GM19463 (cell line): ENCODE measurements around the gene UNC13C.

Experiments
- ATAC-seq: cut with Tn5 transposase; IDR thresholded peaks from one replicate; pipeline ENCODE4 v1.9.1; 2021; ENCODE audit warnings: mild to moderate bottlenecking, moderate library complexity; ENCODE audit not compliant: unreplicated experiment

Gene UNC13C

DNA sequence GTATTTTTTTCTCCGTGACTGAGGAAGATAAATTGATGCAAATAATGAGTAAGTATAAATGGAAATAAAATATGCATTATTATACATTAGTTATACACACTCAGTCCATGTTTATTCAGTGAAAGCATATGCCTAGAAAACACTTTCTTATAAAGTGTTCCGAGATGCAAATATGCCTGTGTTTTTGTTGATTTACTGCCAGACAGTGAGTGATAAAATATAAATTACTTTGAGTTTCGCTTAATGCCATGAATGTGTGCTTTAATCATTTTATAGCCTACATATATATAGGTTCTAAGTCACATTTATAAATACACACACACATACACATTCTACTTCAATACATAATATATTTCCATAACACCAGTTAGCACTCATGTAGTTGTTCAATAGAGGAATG lies 569.2 kb downstream of the UNC13C start:
- ATAC-seq, result no peak

DNA sequence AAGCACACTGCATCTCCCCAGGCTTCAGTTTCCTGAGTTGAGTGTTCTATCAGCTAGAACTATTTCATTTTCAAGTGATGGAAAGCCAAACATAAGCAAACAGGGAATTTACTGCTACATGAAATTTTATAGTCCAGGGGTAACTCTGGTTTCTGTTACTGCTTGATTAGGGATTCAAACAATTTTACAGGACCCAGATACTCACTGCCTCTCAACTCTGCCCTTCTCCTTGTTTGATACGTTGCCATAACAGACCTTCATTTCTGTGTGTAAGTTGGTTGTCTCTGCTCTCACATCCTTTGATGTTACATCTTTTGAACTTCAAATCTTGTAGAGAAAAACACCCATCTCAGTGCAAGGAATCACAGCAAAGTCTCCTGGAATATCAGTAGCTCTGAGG lies 572.7 kb downstream of the UNC13C start:
- ATAC-seq, result no peak

DNA sequence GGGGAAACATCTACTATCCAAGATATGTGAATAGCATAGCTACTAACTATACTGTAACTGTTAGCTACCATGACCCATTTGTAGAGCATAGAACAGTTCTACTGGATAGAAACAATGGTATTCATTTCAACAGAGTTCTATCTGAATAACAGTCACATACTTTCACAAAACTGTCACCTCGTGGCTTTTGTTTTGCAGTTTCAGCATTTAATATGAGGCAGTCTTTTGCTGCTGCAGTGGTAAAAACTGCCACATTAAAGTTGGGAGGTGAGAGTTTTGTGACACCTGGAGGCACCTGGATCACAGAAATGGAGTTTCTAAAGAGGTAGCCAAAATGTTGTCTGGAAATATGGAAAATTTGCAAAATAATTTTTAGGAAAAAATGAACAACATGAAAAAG lies 578.0 kb downstream of the UNC13C start:
- no peak for ATAC-seq

DNA sequence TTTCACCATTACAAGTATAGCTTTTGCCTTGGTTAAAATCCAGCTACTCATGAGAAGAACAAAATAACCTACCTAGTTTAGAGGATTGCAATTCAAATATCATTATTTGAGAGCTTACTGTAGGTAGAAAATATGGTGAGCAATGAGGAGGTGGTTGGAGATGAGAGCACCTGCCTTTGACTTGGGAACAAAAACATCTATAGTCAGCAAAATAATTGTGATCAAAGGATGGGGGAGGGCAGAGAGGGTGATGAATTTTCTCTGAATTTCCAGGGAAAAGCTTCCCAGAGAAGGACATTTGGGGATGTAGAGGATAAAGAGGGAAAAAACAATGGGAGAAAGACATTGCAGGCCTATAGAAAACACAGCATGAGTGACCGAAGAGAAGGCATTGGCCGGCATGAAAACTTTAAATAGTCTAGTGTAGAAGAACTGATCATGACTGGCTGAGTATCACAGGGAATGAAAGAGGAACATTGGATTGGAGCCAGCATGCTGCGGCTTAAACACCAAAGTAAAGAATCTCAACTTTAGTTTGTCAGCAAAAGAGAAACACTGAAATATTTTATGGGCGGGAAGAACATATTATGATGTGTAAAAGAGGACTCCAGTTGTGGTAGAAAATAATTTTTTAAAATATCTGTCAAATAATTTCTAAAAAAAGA lies 581.3 kb downstream of the UNC13C start:
- ATAC-seq, result no peak

DNA sequence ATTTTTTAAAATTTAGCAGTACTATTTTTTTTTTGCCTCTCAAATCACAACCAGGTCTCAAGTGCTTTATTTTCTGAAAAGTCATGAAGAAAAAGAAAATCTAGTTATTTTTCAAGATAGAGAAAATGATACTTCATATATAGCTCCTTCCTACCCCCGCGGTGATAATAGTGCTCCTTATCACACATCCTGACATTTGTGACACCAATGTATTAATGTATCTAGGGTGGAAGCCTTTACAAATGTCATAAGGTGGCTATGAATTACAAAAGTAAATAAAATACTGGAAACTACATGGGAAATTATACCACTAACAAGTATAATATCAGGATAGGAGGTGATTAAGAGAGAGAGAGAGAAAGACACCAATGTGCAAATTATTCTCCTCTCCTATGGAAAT lies 582.2 kb downstream of the UNC13C start:
- ATAC-seq, result no peak

DNA sequence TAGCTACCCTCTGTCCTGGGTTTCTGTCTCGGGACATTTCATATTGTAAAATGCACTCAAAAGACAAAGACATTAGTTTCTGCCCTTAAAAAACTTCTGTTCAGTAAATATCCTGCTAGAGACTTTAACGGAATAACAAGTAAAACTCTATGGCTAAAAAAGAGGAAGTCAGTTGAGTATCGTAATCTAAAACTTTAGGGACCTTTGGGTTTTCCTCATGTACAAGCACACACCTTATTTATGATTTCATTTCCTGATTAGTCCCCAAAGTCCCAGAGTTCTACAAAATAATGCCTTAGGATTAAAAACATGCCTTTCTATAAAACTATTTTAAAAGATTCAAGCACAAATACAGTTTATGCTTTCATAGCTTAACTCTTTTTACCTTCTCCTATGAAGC lies 585.9 kb downstream of the UNC13C start:
- no peak for ATAC-seq

DNA sequence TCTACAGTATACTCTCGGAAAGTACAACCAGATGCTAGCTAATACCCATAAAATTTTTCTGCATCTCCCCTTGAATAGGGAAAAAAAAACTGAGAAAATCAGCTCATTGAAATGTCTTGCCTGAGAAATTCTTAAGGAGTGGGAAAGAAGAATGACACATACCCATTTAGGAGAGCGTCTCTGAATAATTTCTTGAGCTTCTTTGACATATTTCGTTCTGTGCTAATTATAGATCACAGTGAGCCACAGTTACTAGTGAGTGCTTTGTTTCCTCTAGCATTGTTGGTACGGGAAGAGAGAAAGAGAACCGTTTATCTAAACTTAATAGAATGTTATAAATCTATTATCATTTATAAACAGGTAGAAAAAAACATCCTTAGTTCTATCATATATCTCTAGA lies 588.4 kb downstream of the UNC13C start:
- no peak for ATAC-seq

DNA sequence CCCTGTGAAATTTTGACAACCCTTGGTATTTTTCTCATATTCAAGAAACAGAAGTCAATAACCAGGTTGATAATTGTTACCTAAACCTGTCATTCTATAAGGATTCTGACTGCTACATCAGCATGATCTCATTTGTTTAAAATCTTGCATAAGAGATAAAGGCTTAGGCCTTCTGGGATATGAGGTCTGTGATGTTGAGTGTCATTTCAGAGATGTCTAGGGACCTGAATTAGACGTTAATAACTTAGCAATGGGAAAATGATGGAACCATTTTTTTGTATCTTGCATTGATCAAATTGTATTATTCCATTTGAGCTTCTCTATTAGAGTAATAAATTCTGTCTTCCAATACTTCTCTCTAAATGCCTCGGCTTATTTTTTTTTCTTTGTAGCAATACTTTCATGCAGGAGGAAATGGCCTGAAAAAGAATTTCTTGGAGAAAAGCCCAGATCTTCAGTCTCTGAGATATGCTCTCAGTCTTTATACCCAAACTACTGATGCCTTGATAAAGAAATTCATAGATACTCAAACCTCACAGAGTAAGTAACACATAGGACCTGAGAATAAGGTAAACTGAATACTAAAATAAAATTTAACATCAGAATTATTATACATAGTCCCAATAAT lies 589.3 kb downstream of the UNC13C start:
- no peak for ATAC-seq

DNA sequence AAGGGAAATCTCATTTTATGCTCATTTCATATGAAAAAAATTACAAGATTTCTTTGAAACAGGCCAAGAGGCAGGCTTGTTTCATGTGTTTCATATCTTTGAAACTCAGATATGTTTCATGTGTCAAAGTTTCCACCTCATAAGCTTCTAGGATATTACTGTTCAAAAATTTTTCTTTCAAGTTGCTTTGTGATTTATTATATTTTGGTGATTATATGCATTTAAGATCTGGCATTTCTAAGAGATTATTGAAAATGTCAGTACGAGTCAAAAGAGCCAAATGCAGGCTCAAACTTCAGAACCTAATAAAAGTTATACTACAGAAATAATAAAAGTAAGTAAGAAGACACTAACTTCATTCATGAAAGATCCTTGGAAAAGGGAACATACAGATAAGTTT lies 590.1 kb downstream of the UNC13C start:
- ATAC-seq, result no peak

DNA sequence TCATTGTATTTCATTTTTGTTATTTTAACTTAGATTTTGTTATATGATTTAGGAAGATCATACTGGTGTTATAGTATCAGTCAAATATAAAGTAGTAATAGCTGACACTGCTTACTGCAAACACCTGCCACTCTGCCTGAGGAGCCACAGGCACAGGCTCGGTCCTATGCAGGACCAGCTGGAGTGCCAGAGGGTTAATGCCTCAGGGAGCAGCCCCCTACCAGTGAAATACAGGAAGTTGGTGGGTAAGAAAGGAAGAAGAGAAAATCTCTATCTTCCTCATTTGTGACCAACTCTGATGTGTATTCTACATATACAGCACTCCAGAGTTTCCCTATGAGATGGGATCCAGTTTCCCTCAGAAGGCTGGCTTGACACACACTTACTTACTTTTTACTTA lies 593.3 kb downstream of the UNC13C start:
- no peak for ATAC-seq

DNA sequence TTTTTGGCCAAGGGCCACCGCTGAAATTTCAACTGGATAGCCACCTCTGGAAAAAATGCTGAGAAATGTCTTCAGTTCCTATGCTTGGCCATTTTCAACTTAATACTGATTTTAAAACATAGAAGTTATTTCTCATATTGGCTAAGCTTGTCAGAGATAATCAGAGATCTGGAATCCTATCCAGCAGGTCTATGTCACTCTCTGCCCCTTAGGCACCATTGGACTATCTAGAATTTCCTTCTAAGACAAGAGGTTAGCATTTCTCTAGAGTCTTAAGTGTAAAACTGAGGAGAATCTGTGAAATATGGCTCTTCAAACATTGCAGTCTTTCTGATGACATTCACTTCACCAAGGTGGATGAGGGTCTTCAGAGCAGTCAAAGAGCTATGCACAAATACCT lies 597.3 kb downstream of the UNC13C start:
- no peak for ATAC-seq

DNA sequence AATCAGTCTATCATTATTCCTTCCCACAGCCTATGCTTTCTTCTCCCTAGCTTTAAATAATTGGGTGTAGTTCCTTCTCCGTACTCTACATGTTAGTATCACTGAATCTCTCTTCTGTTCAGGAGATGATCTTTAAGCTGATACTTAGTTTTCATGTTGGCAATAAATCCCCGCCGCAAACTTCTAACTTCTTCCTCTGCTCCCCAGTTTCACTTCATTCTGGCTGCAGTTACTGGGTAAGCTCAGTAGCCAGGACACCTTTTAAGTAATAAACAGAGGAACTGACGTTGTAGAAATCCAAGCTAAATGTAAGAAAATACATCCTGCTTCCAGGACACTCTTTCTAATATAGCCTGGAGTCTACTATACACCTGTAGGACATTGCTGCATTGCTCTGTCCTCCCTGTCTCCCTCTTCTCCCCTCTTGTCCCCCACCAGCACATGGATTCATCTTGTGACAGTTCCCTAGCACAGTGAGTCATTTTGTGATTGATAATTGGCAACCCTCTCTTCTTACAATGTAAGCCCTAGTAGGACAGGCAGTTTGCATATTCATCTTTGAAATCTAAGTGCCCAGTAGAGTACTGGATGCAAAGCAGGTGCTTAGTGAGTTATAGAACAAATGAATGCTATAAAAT lies 598.2 kb downstream of the UNC13C start:
- ATAC-seq, result no peak

DNA sequence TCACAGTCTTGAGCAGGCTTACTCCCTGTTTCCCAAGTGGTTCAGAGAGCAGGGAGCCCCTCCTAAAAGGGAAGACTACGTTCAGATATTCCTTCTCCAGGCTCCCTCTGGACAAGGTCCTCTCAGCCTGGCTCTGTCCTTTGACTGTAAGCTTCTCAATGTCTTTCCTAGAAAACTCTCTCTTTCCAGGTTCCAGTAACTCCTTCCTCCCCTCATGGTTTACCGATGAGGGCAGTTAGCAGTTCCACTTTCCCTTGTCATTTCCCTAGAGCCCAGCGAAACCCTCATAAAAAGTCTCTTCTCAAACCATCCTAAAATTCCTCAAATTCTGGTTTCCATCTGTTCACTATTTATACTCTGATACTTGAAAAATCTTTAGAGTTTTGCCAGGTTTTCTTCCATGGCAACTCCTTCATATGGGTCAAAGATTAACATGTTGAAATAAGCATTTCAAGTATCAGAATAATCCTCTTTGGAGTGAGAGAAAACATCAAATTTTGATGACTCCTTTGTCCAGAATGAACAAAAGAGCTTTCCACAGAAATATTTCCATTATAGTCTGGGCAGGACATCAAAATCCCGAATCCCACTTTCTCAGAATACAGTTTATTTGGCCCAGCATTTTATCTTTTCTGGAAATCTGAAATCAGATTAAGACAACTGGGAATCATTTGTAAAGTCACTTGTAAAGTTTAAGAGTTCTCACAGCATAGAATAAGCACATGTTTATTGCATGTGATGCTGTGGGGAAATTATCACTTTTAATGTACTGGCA lies 599.4 kb downstream of the UNC13C start:
- ATAC-seq, result no peak

DNA sequence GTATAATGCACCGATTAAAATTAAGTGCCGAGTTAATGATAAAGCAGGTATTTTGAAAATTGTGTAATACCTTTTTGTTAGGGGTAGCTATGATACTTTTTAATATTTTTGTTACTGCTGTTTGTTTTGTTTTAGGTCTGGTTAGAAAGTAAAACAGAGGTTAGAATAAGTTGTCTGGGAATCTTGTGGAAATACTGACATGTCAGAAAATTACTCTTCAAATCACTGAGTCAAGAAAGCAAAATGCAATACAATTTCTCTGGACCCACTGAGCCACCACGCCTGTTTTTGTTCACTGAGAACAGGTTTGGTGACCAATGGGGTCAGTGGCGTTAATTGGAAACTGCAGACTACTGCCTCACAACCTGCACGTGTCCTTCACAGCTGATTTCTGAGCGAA lies 601.6 kb downstream of the UNC13C start:
- no peak for ATAC-seq

DNA sequence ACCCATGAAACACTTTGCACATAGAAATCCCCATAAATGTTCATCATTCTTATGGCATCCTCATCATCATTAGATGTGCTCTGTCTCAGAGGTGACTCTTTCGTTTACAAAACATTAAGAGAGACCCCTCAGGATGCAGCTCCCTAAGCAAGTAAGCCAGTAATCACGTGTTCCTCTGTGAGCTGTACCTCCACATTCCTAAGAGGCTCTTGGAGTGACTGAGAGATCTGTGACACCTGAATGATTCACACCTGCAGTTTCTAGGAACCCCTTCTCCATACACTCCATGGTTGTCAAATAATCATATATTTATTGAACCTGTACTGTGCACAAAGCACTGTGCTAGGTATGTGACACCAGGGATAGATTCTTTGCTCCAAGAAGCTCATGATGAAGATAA lies 602.4 kb downstream of the UNC13C start:
- ATAC-seq, result no peak

DNA sequence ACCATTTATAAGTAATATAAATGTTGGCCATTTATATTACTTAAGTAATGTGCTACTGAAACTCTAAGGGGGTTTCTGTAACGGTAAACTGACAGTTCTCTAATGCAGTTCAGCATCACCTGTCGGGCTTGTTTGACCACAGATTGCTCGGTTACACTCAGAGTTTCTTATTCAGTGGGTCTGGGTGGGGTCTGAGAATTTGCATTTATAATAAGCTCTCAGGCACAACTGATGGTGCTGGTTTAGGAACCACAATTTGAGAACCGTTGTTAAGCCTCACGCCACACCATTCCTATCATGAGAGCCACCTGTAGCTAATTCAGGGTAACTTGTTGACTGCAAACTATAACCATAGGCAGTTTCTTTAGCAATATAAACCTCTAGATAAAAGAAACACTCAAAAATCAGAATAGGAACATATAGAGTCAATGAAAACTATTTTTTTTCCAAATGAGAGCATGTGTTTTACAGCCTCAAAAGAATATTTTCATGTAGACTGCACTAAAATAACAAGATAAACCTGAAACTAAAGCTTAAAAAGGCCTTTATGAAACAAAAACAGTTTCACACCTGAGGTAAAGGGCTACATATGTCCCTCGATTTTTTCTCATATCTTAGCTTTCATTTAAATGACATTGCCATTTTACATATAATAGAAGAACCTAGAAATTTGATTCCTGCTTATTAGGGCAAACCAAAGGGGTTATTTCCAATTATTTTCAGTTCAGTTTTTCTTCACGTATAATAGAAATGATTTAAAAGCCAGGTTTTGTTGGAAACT lies 604.8 kb downstream of the UNC13C start:
- peak; percentile 81 for ATAC-seq

DNA sequence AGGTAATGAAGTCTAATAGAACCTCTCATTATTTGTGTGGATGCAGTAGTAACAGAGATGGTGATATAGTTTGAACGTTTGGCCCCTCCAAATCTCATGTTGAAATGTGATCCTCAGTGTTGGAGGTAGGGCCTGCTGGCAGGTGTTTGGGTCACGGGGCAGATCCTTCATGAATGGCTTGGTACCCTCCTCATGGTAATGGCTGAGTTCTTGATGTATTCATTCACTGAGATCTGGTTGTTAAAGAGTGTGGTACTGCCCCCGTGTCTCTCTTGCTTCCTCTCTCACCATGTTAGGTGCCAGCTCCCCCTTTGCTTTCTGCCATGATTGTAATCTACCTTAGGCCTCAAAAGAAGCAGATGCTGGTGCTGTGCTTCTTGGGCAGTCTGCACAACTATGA lies 606.8 kb downstream of the UNC13C start:
- no peak for ATAC-seq

DNA sequence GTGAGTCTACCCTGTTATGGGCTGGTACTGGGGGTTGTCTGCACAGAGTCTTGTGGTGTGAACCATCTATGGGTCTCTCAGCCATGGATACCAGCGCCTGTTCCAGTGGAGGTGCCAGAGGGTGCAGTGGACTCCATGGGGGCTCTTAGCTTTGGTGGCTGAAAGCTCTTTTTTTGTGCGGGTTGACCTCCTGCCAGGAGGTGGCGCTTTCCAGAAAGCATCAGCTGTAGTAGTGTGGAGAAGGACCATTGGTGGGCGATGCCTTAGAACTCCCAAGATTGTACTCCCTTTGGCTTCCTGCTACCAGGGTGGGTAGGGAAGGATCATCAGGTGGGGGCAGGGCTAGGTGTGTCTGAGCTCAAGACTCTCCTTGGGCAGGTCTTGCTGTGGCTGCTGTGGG lies 615.9 kb downstream of the UNC13C start:
- no peak for ATAC-seq

DNA sequence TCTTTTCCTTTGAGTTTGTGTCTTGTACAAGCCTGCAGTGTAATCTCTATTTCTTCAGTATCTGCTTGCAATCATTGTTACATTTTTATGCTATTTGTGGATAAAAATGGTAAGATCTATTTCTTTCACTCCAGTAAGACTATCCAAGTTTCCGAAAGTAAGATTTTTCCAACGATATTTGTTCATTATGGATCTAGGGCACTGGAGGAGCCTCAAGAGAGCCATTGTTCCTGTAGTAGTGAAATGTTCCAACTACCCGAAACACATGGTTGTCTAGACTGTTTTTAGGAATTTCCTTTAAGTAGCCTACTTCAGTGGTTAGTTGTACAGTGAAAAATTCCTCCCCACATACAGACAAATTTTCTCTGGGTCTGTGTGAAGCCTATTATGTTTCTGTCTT lies 621.1 kb downstream of the UNC13C start:
- no peak for ATAC-seq

DNA sequence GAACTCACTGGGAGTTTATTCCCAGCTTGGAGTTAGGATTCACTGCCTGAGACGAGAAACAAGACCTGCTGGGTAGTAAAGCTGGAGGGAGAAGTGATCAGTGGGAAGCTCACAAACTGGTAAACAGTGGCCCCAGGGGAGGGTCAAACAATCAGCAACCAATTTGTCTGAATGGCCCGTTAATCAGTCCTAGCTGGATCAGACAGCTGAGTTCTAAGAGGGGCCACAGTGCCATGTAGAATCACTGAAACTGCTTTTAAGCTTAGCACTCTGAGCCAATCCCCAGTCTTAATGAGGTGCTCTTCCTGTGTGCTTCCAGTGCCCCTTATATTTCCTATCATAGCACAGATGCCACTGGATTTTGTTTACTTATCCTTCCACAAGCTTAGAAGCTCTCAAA lies 626.8 kb downstream of the UNC13C start:
- no peak for ATAC-seq

DNA sequence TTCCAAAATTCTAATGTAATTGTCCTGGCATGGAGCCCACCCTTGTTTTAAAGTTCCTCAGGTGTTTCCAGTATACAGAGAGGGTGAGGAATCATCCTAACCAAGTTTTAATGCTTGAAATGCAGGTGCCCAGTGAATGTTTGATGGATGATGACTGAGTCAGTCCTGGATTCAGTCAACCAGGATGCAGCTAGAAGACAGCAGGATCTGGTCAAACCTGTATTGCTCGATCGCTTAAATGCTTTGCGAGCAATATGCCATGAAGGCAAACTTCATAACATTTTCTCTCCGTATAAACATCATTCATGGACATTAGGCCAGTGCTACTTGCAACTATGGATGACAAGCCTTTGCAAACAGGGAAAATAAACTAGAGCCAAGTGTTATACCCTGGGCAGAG lies 627.3 kb downstream of the UNC13C start:
- no peak for ATAC-seq
